Activated T-cell treated with anti-CD3 and anti-CD28 coated beads for 48 hours (primary cell): ENCODE measurements around the gene KLC4.
"Not testable (repeated sequence)": the region's sequence is repeated elsewhere in the genome, so short reads cannot be mapped to it uniquely, and the experiment has no call there.

Experiments
- DNase-seq: peaks from one replicate; pipeline ENCODE4 v3.0.0-alpha.2; 2020; ENCODE audit warnings: low read depth

Gene KLC4

DNA sequence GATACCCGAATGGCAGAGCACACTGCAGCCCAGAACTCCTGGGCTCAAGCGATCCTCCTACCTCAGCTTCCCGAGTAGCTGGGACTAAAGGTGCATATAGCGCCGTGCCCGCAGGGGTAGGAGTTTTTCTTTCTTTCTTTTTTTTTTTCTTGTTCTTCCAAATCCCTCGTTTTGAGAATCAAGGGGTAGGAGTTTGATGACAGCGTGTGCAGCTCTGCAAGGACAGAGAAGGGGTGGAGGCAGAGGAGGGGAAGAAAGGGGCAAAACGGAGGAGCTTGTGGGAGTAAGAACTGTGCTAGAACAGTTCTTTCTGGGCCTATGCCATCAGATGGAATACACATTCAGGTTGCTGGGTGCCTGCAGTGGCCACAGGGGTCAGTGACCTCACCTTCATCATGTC, 22.7 kb upstream of the KLC4 start:
- no peak for DNase-seq

DNA sequence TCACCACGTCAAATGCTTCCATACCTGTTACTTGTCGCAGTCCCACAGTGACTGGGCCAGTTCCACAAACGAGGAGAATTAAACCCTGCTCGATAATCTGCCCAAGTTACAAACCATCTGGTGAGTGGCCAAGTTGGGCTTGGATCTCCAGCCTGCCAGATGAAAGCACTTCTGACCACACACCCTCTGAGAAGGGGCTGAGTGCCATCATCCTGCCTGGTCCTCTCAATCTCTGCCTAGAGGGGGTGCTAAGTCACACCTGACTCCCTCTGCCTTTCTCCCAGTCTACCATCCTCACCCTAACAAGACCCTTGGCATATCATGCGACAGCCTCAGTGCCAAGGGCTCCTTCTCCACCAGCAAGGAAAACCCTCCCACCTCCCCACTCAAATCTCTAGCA, 22.2 kb upstream of the KLC4 start:
- DNase-seq: no peak

- no peak for DNase-seq
Observed at GRCh38 chr6:43037706-43038105, 21.7 kb upstream of the KLC4 start.

DNA sequence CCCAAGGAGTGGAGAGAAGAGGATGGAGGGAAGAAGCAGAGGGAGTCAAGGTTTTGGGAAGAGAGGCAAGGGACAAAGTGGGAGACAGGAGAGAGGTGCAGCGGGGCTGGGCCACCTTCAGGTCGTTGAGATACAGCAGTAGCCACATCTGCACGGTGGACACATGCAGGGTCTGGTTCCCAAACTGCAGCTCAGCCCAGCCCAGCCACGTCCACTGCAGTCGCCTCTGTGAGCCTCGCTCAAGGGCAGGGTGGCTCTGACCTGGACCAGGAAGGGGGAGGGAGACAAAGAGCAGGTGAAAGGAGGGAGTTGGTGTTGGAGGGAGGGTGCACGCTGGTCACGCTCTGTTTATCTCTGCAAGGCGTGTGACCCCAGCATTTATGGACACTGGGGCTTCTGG, 20.7 kb upstream of the KLC4 start:
- no peak for DNase-seq

GRCh38 chr6:43040542-43041257, 18.7 kb upstream of the KLC4 start:
- no peak for DNase-seq

- DNase-seq: not testable (repeated sequence)
Observed at GRCh38 chr6:43041475-43041874, 18.0 kb upstream of the KLC4 start.

GRCh38 chr6:43043310-43043709, 16.1 kb upstream of the KLC4 start:
- no peak for DNase-seq

DNA sequence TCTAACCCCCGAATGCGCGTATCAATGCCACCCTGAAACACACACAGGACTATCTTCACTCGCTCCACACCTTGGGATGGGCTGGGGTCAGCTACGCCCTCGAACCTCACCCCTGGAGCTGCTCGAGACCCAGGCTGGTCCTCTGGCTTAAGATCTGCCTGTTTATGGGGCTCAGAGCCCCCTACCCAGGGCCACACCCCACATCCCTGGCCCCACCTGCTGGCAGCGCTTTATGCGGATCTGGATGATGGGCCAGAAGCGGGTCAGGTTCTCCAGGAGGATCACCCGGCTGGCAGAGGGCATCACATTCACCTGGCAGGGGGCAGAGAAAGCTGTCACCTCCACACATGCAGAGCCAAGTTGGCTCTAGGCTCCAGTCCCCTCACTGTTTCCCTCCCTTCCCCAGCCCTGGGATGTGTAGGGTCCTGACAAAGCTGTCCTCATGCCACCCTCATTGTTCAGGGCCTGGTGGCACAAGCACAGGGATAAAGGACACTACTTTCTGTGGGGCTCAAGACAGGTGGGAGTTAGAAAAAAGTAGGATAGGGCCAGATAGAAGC, 14.0 kb upstream of the KLC4 start:
- DNase-seq: no peak

DNA sequence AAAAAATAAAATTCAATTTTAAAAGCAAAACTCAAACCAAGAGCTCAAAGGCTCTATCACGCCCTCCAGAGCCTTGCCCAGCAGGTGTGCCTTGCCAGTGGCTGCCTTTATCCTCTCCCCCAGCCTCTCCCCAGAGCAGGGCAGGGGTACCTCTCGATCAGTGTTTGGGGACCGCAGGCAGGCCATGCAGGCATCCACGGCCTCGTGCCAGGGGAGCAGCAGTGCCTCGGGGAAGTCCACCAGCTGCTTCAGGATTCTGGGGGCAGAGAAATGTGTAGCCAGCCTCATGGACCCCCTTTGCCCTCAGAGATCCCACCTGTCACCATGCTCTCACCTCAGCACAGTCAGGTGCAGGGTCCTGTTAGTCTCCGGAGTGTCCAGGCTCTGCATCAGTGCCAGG, 11.4 kb upstream of the KLC4 start:
- no peak for DNase-seq

- no peak for DNase-seq
Observed at GRCh38 chr6:43050981-43051380, 8.4 kb upstream of the KLC4 start.

DNA sequence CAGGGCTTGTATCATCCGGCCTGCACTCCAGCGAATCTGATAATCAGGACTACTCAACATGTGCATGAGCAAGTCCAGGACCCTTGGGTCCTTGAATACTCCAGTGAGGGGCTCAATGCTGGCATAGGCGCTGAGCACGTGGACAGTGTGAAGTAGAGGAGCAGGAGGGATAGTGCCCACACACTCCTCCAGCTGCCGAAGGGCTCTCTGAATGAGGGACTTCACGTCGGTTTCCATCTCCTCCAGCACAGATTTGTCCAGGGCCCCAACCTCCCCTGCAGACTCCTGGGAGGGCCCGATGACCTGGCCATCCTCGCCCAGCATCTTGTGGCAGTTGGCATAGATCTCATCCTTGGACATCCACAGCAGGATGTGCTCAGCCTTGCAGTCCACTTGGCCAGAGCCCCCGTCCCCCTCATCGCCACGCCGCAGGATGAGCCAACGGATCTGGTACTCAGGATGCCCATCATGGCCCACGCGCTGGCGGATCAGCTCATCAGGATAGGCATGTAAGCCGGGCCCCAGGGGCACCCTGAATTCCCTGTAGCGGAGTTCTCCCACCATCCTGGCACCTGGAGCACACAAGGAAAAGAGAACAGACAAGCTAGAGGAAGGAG, 7.1 kb upstream of the KLC4 start:
- no peak for DNase-seq

- DNase-seq: no peak
Observed at GRCh38 chr6:43052842-43053544, 6.4 kb upstream of the KLC4 start.

DNA sequence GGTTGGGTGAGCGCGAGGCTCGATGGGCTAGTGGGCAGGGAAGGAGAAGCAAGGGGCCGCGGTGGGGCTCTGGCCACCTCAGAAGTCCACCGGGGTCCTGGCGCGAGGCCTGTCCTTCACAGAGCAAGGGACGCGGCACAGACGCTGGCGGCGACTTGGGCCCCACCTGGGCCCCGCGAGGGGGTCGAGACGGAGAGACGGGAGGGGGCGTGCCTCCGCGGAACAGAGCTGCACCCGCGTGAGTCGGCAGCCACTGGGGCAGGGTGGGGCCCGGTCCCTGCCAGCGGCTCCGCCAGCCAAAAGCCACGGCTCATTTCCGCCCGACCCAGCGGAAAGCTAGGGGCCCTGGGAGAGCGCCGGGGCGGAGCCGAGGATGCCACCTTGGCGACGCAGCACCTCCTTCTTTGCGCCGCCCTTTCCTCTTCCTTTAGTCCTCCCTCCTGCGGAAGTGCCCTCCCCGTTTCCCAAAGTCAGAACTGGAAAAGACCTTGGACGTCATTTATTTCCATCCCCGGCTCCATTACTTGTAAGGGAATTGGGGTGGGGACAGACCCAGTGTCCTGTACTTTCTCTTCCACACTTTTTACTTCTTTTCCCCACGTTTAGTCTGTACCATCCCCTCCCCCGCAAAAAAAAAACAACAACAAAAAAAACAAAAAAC, 5.8 kb upstream of the KLC4 start, which contains the start of gene CUL7:
TSS of gene CUL7 (minus strand) at position 307 of the 661 bp plus-strand sequence. CDS start 1,063 bp downstream, outside the sequence.
- DNase-seq: peak; percentile 89

DNA sequence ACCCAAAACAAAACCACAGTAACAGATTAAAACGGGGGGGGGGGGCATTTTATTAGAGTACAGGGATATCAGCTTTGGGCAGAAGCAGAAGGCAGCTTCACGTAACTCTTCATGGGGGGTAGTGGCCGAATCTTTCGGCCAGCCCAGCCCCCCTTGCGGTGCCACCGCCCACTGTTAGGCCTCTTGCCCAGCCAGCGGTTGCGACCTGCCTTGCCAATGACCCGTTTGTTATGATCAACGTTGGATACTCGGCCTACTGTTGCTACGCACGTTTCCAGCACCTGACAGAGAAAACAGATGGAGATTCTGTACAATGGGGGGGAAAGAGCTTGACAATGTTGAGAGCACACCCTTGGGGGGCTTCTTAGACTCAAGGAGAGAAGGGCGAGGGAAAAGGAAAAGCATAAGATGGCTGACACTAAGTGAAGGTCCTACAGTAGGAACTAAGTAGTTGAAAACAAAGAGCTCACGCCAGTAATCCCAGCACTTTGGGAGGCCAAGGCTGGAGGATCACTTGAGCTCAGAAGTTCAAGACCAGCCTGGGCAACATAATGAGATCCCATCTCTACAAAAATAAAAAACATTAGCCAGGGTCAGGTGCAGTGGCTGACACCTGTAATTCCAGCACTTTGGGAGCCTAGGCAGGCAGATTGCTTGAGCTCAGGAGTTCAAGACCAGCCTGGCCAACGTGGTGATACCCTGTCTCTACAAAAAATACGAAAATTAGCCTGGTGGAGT, 5.1 kb upstream of the KLC4 start:
- no peak for DNase-seq

GRCh38 chr6:43055966-43056365, 3.5 kb upstream of the KLC4 start:
- no peak for DNase-seq

DNA sequence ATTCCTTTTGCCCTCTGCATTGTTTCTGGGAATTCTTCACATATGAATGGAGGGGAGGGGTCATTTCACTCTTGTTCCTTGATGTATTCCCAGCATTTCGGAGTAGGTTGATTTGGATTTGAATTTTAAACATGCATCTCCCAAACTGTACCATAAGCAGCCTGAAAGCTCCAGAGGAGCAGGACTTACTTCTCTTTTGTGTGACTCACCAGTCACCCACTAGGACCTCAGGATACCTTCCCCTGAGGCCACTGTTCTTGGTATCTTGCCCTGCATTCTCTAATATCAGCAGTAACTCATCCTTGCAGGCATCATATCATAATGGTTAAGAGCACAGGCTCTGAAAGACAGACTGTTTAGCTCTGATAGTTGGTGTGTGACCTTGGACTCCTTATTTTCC, 900 bp upstream of the KLC4 start:
- no peak for DNase-seq

DNA sequence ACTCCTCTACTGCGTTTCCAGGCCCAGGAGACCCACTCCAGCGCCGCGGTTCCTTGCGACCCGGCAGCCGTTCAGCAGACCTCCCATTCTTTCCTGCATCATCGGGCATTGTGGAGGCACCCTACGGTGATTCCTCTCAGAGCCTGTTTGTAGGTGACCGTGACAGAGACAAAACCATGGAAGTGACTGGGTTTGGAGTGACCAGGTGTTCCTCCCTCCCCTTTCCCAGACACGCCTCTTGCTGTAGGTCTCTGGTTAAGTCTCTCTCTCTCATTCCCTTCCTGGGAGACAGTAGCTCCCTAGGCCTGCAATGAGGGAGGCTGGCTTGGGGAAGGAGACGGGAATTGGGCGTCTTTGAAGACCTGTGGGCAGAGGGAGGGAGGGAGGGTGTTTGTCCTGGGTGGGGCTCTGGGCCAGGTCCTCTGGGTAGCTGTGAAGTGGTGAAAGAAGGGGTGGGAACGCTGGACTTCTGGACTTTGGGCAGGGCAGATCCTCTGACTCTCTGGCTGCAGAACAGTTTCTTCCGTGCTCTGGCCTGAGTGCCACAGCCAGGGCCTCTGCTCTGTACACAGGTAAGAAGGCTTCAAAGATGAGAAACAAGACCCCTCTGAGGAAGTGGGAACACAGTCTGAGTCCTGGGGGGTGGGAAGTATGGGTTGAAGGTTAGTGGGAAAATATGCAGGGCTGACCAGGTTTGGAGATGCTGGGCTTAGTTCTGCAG, 763 bp downstream of the KLC4 start:
- DNase-seq: no peak

DNA sequence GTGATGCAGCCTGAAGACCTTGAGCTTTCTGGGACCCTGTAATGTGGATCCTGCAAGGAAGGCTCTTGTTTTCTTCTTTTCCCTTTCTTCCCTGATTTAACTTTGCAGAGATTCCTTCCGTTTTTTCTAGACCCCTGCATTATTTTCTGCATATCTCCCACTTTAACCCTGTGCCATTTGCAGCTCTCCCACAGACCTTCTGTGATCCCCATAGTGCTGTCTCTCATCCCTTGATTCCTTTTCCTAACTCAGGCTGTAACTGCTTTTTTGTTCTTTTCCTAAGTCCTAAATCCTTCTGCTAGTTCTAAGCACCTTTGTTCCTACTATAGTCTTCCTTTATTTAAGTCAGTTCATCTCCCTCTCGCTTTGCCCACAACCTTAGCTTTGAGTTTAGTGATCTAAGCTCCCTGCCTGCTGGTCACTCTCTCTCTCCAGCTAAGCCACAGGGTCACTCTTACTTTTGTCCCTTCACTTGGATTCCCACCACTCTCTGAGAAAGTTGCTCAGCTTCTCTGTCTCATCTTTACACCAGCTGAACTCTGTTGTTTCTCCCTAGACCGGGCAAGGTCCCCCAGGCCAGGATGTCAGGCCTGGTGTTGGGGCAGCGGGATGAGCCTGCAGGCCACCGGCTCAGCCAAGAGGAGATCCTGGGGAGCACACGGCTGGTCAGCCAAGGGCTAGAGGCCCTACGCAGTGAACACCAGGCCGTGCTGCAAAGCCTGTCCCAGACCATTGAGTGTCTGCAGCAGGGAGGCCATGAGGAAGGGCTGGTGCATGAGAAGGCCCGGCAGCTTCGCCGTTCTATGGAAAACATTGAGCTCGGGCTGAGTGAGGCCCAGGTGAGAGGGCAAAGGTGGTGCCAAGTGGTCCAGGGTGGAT, 1.6 kb downstream of the KLC4 start:
- DNase-seq: no peak

DNA sequence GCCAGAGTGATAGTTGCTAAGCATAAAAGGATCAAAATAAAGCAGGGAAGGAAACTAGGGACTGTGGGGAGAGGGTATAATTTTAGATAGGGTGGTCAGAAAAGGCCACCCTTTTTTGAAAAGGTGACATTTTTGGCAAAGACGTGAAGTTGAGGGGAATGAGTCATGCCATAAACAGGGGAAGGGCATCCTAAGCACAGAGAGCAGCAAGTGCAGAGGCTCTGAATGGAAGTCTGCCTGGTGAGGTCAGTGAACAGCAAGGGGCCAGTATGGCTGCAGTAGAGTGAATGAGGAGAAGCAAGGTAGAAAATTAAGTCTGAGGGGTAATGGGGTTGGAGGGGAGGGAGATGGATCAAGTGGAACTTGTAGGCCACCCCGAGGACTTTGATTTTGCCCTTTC, 2.4 kb downstream of the KLC4 start:
- no peak for DNase-seq

GRCh38 chr6:43062818-43063217, 3.4 kb downstream of the KLC4 start:
- DNase-seq: no peak
